KMS-11 (cell line): ENCODE data around the gene GLP1R.

Experiments used
- H2AFZ ChIP-seq: fragments of 200-600 bp; sonication (generic); 2 replicates; pipeline ENCODE4 v1.6.1; 2016; ENCODE audit warnings: antibody characterized with exemption, mixed run types, low read depth
- H3K27ac ChIP-seq: fragments of 200-600 bp; sonication (generic); 2 replicates; pipeline ENCODE4 v1.6.1; 2016; ENCODE audit warnings: mild to moderate bottlenecking, mixed run types
- H3K27me3 ChIP-seq: fragments of 200-600 bp; sonication (generic); 2 replicates; pipeline ENCODE4 v1.6.1; 2017; ENCODE audit warnings: mild to moderate bottlenecking, low read depth, mixed run types, moderate library complexity; ENCODE audit not compliant: insufficient read depth
- H3K36me3 ChIP-seq: fragments of 200-600 bp; sonication (generic); 2 replicates; pipeline ENCODE4 v1.6.1; 2017; ENCODE audit warnings: mild to moderate bottlenecking, mixed run types; ENCODE audit not compliant: insufficient read depth
- H3K4me1 ChIP-seq: fragments of 200-600 bp; sonication (generic); 2 replicates; pipeline ENCODE4 v1.6.1; 2016; ENCODE audit warnings: mild to moderate bottlenecking, low read depth, mixed run types; ENCODE audit not compliant: poor library complexity, severe bottlenecking
- H3K4me2 ChIP-seq: fragments of 200-600 bp; sonication (generic); 2 replicates; pipeline ENCODE4 v1.7.0; 2016; ENCODE audit warnings: mild to moderate bottlenecking, mixed run types
- H3K4me3 ChIP-seq: fragments of 200-600 bp; sonication (generic); IDR thresholded peaks from 2 replicates; pipeline ENCODE4 v1.6.1; 2017; ENCODE audit warnings: low read depth, low read length, mixed read lengths; ENCODE audit not compliant: insufficient read depth
- H3K79me2 ChIP-seq: fragments of 200-600 bp; sonication (generic); 2 replicates; pipeline ENCODE4 v1.6.1; 2016; ENCODE audit warnings: low read depth, mixed run types; ENCODE audit not compliant: insufficient read depth
- H3K9ac ChIP-seq: fragments of 200-600 bp; sonication (generic); 2 replicates; pipeline ENCODE4 v1.6.1; 2016; ENCODE audit warnings: mild to moderate bottlenecking, mixed run types
- H4K20me1 ChIP-seq: fragments of 200-600 bp; sonication (generic); 2 replicates; pipeline ENCODE4 v1.6.1; 2016; ENCODE audit warnings: mild to moderate bottlenecking, mixed run types; ENCODE audit not compliant: insufficient read depth
- CTCF ChIP-seq: fragments of 200-600 bp; sonication (generic); conservative IDR thresholded peaks from 2 replicates; pipeline ENCODE4 v1.6.1; 2017; ENCODE audit warnings: low read depth, mild to moderate bottlenecking, antibody characterized with exemption, low read length, moderate library complexity, mixed read lengths

Gene GLP1R

GRCh38 chr6:39059496-39060310 lies 11.1 kb downstream of the GLP1R start:
- TF ChIP-seq CTCF = no peak
- Histone ChIP-seq H4K20me1 (no peaks in the 10 kb centered on the region), H3K27ac (no peak overlapping the region), H3K79me2 (no peaks in the 10 kb centered on the region), H2AFZ (no peak overlapping the region), H3K9ac (no peak overlapping the region), H3K27me3 (no peaks in the 10 kb centered on the region), H3K4me3 (no peak overlapping the region), H3K4me1 (no peaks in the 10 kb centered on the region), H3K36me3 (no peaks in the 10 kb centered on the region), H3K4me2 (no peak overlapping the region)

GRCh38 chr6:39060467-39061160 lies 12.0 kb downstream of the GLP1R start:
- Histone ChIP-seq H3K9ac (no peak overlapping the region), H3K27ac (no peak overlapping the region), H3K36me3 (no peaks in the 10 kb centered on the region), H2AFZ (no peak overlapping the region), H3K79me2 (no peaks in the 10 kb centered on the region), H3K4me3 (no peak overlapping the region), H4K20me1 (no peaks in the 10 kb centered on the region), H3K4me2 (no peak overlapping the region), H3K4me1 (no peaks in the 10 kb centered on the region), H3K27me3 (no peaks in the 10 kb centered on the region)
- no peak for TF ChIP-seq CTCF

- no peak overlapping the region for H3K27ac ChIP-seq
- H3K9ac ChIP-seq = no peak overlapping the region
- no peak overlapping the region for H2AFZ ChIP-seq
- no peaks in the 10 kb centered on the region for H3K27me3 ChIP-seq
- H3K4me1 ChIP-seq = no peaks in the 10 kb centered on the region
- no peak overlapping the region for H3K4me2 ChIP-seq
- H3K36me3 ChIP-seq = no peaks in the 10 kb centered on the region
- H3K79me2 ChIP-seq = no peaks in the 10 kb centered on the region
- no peaks in the 10 kb centered on the region for H4K20me1 ChIP-seq
- no peak for TF ChIP-seq CTCF
- no peak overlapping the region for H3K4me3 ChIP-seq
Observed at GRCh38 chr6:39061182-39061581, 12.6 kb downstream of the GLP1R start.

GRCh38 chr6:39061588-39061987 lies 13.0 kb downstream of the GLP1R start:
- no peaks in the 10 kb centered on the region for H3K27me3 ChIP-seq
- no peaks in the 10 kb centered on the region for H3K4me1 ChIP-seq
- no peaks in the 10 kb centered on the region for H3K36me3 ChIP-seq
- H3K4me2 ChIP-seq = no peak overlapping the region
- H3K4me3 ChIP-seq = no peak overlapping the region
- no peak overlapping the region for H3K27ac ChIP-seq
- no peak for TF ChIP-seq CTCF
- H4K20me1 ChIP-seq = no peaks in the 10 kb centered on the region
- no peak overlapping the region for H2AFZ ChIP-seq
- no peaks in the 10 kb centered on the region for H3K79me2 ChIP-seq
- no peak overlapping the region for H3K9ac ChIP-seq
